Colonic mucosa (tissue), 4 donors: ENCODE data around the gene MLANA. TPM values are rescaled to one million over a fixed set of nuclear protein-coding genes. Genes with fewer than 3 reads are reported as not detected.

Source experiments
- DNase-seq: peaks from one replicate; pipeline ENCODE4 v3.0.0-alpha.2; 2020
- H3K27ac ChIP-seq: fragments of 200-600 bp; one replicate; pipeline ENCODE4 v1.8.0; 2021
- H3K27me3 ChIP-seq: fragments of 200-600 bp; one replicate; pipeline ENCODE4 v1.8.0; 2021
- H3K36me3 ChIP-seq: fragments of 200-600 bp; one replicate; pipeline ENCODE4 v1.8.0; 2021
- H3K4me1 ChIP-seq: fragments of 200-600 bp; one replicate; pipeline ENCODE4 v1.8.0; 2021; ENCODE audit warnings: mild to moderate bottlenecking
- H3K4me3 ChIP-seq: fragments of 200-600 bp; one replicate; pipeline ENCODE4 v1.8.0; 2021
- H3K9ac ChIP-seq, 2 donors: one replicate each; pipeline ENCODE4 v1.7.0; 2013; ENCODE audit warnings: control low read depth in 2 of 2, low read depth in 2 of 2, low read length in 2 of 2
- H3K9me3 ChIP-seq: fragments of 200-600 bp; one replicate; pipeline ENCODE4 v1.8.0; 2021
- intact Hi-C: fragments of 100-400 bp; cut with DNase I; formaldehyde crosslinking; loops from one replicate; pipeline ENCODE4 v1.14.1; 2022
- total RNA-seq, 2 donors: library from RNA; stranded (reverse); fragmentation: NEBNext Ultra II Directional in 1 of 2; extraction: Animal tissue kit (Norgen Biotek cat#: 25700) in 1 of 2; gene quantifications; one replicate each; pipeline ENCODE4 v1.2.1, GENCODE V29; 2021
- TF ChIP-seq, protein P1 (sequence below): fragments of 200-600 bp; IDR thresholded peaks from one replicate; pipeline ENCODE4 v1.8.0; 2022; ENCODE audit warnings: antibody characterized with exemption, mild to moderate bottlenecking
- donor health status: healthy.
- donor health status: DM: no; HTN: no; CAD: no.
- donor health status: DM: no; HTN: no; CAD: no.

Gene MLANA
- total RNA-seq, 2 donors from 2014 or later = not detected

DNA sequence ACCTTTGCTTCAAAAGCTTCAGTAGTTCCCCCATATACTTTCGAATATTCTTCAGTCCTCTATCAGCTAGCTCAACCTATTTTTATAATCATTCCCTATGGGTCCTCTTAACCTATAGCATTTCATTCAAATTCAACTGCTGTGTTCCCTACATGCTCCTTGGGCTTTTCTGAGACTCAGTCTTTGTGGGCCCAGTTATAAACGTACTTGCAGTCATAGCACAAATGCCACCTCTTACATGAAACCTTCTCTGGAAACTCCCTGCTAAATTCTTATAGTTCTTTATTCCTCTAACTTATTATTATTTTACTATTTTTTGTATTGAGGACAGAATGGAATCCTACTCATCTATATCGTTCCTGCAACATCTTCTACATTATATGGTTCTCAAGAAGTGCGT, 24.7 kb downstream of the MLANA start:
- DNase-seq = no peak
- Histone ChIP-seq H3K4me1 (no peaks in the 10 kb centered on the region), H3K27ac (no peak overlapping the region), H3K36me3 (no peaks in the 10 kb centered on the region), H3K9me3 (no peaks in the 10 kb centered on the region), H3K27me3 (no peaks in the 10 kb centered on the region), H3K9ac (no peak overlapping the region), H3K4me3 (no peak overlapping the region)
- TF ChIP-seq, protein P1, sequence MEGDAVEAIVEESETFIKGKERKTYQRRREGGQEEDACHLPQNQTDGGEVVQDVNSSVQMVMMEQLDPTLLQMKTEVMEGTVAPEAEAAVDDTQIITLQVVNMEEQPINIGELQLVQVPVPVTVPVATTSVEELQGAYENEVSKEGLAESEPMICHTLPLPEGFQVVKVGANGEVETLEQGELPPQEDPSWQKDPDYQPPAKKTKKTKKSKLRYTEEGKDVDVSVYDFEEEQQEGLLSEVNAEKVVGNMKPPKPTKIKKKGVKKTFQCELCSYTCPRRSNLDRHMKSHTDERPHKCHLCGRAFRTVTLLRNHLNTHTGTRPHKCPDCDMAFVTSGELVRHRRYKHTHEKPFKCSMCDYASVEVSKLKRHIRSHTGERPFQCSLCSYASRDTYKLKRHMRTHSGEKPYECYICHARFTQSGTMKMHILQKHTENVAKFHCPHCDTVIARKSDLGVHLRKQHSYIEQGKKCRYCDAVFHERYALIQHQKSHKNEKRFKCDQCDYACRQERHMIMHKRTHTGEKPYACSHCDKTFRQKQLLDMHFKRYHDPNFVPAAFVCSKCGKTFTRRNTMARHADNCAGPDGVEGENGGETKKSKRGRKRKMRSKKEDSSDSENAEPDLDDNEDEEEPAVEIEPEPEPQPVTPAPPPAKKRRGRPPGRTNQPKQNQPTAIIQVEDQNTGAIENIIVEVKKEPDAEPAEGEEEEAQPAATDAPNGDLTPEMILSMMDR = no peak
- intact Hi-C loops = no loop called here

- H3K27ac ChIP-seq = no peak overlapping the region
- no peak overlapping the region for H3K4me3 ChIP-seq
- no peaks in the 10 kb centered on the region for H3K36me3 ChIP-seq
- intact Hi-C loops = no loop called here
- TF ChIP-seq, protein P1 = no peak
- no peaks in the 10 kb centered on the region for H3K9me3 ChIP-seq
- H3K27me3 ChIP-seq = no peaks in the 10 kb centered on the region
- no peak for DNase-seq
- H3K4me1 ChIP-seq = no peaks in the 10 kb centered on the region
- H3K9ac ChIP-seq = no peak overlapping the region
Measured at GRCh38 chr9:5917273-5917672, 26.6 kb downstream of the MLANA start.

DNA sequence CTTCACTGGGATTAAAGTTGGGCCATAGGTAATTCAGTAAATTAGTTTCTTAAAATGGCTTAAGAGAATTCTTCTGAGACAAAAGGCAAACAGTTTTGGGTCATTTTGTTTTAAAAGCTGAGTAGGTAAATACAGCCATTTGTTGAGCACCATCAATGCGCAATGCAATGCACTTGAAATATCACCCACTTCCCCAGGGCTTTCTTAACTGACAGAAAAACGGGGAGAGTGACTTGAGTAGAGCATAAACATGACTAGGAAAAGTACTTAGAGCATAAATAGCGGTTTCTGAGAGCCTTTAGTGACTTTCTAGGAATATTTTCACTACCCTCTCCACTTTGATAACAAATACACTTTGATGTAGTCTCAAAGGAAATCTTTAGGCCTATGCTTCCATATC, 27.2 kb downstream of the MLANA start:
- no peak for DNase-seq
- no peak overlapping the region for H3K9ac ChIP-seq
- H3K9me3 ChIP-seq = no peaks in the 10 kb centered on the region
- no peaks in the 10 kb centered on the region for H3K4me1 ChIP-seq
- H3K36me3 ChIP-seq = no peaks in the 10 kb centered on the region
- no peak overlapping the region for H3K27ac ChIP-seq
- intact Hi-C loops = no loop called here
- TF ChIP-seq, protein P1 = no peak
- no peaks in the 10 kb centered on the region for H3K27me3 ChIP-seq
- H3K4me3 ChIP-seq = no peak overlapping the region

- no peaks in the 10 kb centered on the region for H3K27me3 ChIP-seq
- no peak overlapping the region for H3K9ac ChIP-seq
- no peaks in the 10 kb centered on the region for H3K9me3 ChIP-seq
- no peak for DNase-seq
- intact Hi-C loops = no loop called here
- no peak overlapping the region for H3K27ac ChIP-seq
- H3K4me3 ChIP-seq = no peak overlapping the region
- no peaks in the 10 kb centered on the region for H3K4me1 ChIP-seq
- no peaks in the 10 kb centered on the region for H3K36me3 ChIP-seq
- TF ChIP-seq, protein P1 = no peak
Measured at GRCh38 chr9:5918460-5918859, 27.8 kb downstream of the MLANA start.

DNA sequence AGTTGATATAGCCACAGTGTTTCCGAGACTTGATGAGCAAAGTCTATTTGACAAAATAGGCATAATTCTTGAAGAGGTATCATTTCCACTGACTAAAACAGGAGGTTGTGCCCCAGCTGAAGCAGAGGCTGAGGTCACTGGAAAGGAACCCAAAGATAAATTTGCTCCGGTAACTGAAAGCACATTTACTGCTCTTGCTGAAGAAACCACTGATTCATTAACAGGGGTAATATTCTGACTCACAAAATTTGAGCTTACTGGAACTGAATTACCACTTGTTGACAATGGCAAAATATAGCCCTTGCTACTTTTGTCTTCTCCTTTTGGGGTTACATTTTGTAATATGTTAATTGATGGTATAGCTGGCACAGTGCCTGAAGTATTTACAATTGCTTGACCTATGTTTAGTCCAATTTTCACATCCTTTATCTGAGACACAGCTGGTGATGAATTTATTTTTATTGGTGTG, 30.2 kb downstream of the MLANA start:
- H3K9me3 ChIP-seq = no peaks in the 10 kb centered on the region
- no peak for DNase-seq
- H3K36me3 ChIP-seq = peaks cover 6% of the 10 kb centered on the region
- no peak overlapping the region for H3K4me3 ChIP-seq
- H3K4me1 ChIP-seq = no peaks in the 10 kb centered on the region
- TF ChIP-seq, protein P1 = no peak
- no peaks in the 10 kb centered on the region for H3K27me3 ChIP-seq
- H3K27ac ChIP-seq = no peak overlapping the region
- intact Hi-C loops = no loop called here
- H3K9ac ChIP-seq = no peak overlapping the region

DNA sequence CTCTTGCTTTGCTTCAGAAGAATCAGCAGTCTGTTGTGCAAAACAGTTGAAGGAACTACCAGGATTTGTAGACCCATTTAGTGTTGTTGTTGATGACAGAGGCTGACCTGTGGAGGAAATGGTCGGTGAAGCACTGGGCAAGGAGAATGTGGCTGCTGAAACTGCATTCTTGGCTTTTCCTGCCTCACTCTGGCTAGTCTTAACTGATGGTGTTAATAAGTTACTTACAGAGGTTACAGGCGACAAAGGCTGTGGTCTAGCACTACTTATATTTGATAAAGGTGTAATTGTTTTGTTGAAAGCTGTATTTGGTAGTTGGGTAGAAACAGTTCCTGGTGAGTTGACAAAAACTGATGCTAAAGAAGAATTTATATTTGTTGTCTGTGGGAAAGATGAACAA, 31.5 kb downstream of the MLANA start:
- Histone ChIP-seq H3K4me1 (no peaks in the 10 kb centered on the region), H3K36me3 (peaks cover 6% of the 10 kb centered on the region), H3K9ac (no peak overlapping the region), H3K27ac (no peak overlapping the region), H3K27me3 (no peaks in the 10 kb centered on the region), H3K9me3 (no peaks in the 10 kb centered on the region), H3K4me3 (no peak overlapping the region)
- no peak for DNase-seq
- TF ChIP-seq, protein P1 = no peak
- intact Hi-C loops = no loop called here
